ENCODE data around the gene SYT8.
A peak's percentile ranks its signal among the peaks of the same experiment; 100 is the strongest.

Gene SYT8

GRCh38 chr11:1820463-1821325 is 14.1 kb upstream of the SYT8 start:
- no peak for DNase-seq

GRCh38 chr11:1821562-1821961 is 13.2 kb upstream of the SYT8 start:
- DNase-seq: no peak

GRCh38 chr11:1822648-1823375 is 12.0 kb upstream of the SYT8 start:
- DNase-seq: no peak

GRCh38 chr11:1823376-1824220 is 11.2 kb upstream of the SYT8 start:
- no peak for DNase-seq

- DNase-seq: no peak
Observed at GRCh38 chr11:1824221-1825038, 10.4 kb upstream of the SYT8 start.

- no peak for DNase-seq
Observed at GRCh38 chr11:1825039-1825740, 9.6 kb upstream of the SYT8 start.

GRCh38 chr11:1825785-1826451 is 8.9 kb upstream of the SYT8 start:
- DNase-seq: no peak

- no peak for DNase-seq
Observed at GRCh38 chr11:1826552-1827094, 8.2 kb upstream of the SYT8 start.

- DNase-seq: no peak
Observed at GRCh38 chr11:1827095-1827813, 7.5 kb upstream of the SYT8 start.

GRCh38 chr11:1827931-1828330 is 6.9 kb upstream of the SYT8 start:
- DNase-seq: no peak

- DNase-seq: no peak
Observed at GRCh38 chr11:1828542-1828941, 6.2 kb upstream of the SYT8 start.

GRCh38 chr11:1829039-1829820 is 5.6 kb upstream of the SYT8 start:
- DNase-seq: no peak

GRCh38 chr11:1830004-1830321 is 4.8 kb upstream of the SYT8 start:
- no peak for DNase-seq

GRCh38 chr11:1830322-1831223 is 4.2 kb upstream of the SYT8 start:
- DNase-seq: no peak

GRCh38 chr11:1831338-1832210 is 3.2 kb upstream of the SYT8 start:
- DNase-seq: no peak

- DNase-seq: peak; percentile 47 to 62 (median 56)
Observed at GRCh38 chr11:1832211-1832919, 2.4 kb upstream of the SYT8 start.

GRCh38 chr11:1832920-1833295 is 1.9 kb upstream of the SYT8 start:
- no peak for DNase-seq
